ENCODE measurements around the gene SPATA13.

DNA sequence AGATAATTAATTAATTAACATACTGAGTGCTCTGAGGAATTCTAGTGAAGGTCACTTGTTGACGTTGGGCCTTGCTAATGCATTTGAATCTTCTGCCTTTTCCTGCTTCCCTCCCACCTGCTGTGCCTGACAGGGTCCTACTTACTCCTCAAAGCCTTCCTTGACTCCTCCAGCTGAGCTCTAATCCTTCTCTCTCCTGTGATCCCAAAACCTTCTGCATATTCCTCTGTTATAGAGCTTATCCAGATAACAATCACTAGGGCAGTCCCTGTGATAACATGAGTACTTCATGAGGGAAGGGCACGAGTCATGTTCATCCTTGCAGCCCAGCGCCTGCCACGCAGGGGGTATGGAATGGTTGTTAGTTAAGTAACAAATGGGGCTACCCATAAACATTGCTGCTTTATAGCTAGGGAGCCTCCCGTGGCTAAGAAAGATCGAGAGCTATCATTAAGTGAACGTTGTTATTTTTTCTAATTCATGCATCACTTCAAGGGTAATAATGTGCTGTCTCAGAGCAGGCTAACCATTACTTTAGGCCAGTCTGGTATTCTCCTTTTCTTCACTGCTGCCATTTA is 19.1 kb upstream of the SPATA13 start:
- no peak for TF ChIP-seq CTCF (IDR thresholded peaks at IDR 0.05)
- TF ChIP-seq POLR2AphosphoS5 (IDR thresholded peaks at IDR 0.05): no peak
- TF ChIP-seq POLR2A (IDR thresholded peaks at IDR 0.05): no peak
- TF ChIP-seq EP300 (IDR thresholded peaks at IDR 0.05): no peak
